ENCODE results near the gene NACC1. TPM values are rescaled to one million over a fixed set of nuclear protein-coding genes. Genes with fewer than 3 reads are reported as not detected.
"Not testable (repeated sequence)": the region's sequence is repeated elsewhere in the genome, so short reads cannot be mapped to it uniquely, and the experiment has no call there.

NACC1 gene
- total and polyA plus RNA-seq, 2 experiments from 2014 or later: 12.4 to 260 TPM

DNA sequence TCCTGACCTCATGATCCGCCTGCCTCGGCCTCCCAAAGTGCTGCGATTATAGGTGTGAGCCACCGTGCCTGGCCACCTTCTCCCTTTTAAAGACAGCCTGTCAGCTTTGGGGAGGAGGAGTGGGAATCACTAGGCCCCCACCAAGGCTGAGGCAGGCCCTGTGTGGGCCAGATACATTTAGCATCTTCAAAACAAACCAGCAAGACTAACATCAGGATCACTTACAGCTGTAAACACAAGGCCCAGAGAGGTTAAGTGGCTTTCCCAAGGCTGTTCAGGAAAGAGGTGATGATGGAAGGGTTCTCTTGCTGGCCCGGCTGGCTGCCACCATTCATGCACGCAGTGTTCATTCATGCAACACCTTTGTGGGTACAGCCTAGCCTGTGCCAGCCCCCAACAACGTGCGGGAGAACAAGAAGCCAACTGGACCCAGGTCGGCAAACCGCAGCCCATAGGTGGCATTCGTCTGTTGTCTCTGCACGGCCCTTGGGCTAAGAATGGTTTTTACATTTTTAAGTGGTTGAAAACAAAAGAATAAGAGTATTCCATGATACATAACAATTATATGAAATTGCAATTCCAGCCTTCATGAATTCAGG, 55.2 kb downstream of the NACC1 start:
- Mint-ChIP-seq H3K4me3 (no peak overlapping the region), H3K27ac (no peak overlapping the region), H3K27me3 (ENCODE audit: insufficient read depth, low read depth, poor library complexity) (peaks cover 5% of the 10 kb centered on the region), H3K4me1 (peaks cover 18% of the 10 kb centered on the region), H3K36me3 (ENCODE audit: low read depth) (peaks cover 16% of the 10 kb centered on the region), H3K9me3 (no peaks in the 10 kb centered on the region)
- Histone ChIP-seq H3K4me1 (ENCODE audit: insufficient read depth) (peaks cover 14% of the 10 kb centered on the region), H3K27ac (ENCODE audit: low read depth) (no peak overlapping the region), H3K36me3 (ENCODE audit: insufficient read depth) (no peaks in the 10 kb centered on the region), H4K20me1 (replicated peaks; ENCODE audit: insufficient read depth) (no peaks in the 10 kb centered on the region), H3K4me3 (no peak overlapping the region), H3K4me2 (no peak overlapping the region), H3F3A (replicated peaks; ENCODE audit: low read depth) (0 out of 2 replicates have a peak, but pooled peaks cover 1% of the 10 kb centered on the region), H3K79me2 (replicated peaks; ENCODE audit: insufficient read depth) (peaks cover 10% of the 10 kb centered on the region), H3K9me2 (ENCODE audit: insufficient read depth) (no peaks in the 10 kb centered on the region), H3K27me3 (ENCODE audit: insufficient read depth) (no peaks in the 10 kb centered on the region), H2AFZ (no peak overlapping the region)
- ATAC-seq (no peak), DNase-seq (ENCODE audit: low spot score) (no peak)
- TF ChIP-seq STAT1 (IDR thresholded peaks at IDR 0.05; ENCODE audit: unreplicated experiment): no peak
- no peak for TF ChIP-seq ZNF331 (CRISPR knock-in tag; IDR thresholded peaks at IDR 0.05; ENCODE audit: low read depth)
- TF ChIP-seq, protein P1, sequence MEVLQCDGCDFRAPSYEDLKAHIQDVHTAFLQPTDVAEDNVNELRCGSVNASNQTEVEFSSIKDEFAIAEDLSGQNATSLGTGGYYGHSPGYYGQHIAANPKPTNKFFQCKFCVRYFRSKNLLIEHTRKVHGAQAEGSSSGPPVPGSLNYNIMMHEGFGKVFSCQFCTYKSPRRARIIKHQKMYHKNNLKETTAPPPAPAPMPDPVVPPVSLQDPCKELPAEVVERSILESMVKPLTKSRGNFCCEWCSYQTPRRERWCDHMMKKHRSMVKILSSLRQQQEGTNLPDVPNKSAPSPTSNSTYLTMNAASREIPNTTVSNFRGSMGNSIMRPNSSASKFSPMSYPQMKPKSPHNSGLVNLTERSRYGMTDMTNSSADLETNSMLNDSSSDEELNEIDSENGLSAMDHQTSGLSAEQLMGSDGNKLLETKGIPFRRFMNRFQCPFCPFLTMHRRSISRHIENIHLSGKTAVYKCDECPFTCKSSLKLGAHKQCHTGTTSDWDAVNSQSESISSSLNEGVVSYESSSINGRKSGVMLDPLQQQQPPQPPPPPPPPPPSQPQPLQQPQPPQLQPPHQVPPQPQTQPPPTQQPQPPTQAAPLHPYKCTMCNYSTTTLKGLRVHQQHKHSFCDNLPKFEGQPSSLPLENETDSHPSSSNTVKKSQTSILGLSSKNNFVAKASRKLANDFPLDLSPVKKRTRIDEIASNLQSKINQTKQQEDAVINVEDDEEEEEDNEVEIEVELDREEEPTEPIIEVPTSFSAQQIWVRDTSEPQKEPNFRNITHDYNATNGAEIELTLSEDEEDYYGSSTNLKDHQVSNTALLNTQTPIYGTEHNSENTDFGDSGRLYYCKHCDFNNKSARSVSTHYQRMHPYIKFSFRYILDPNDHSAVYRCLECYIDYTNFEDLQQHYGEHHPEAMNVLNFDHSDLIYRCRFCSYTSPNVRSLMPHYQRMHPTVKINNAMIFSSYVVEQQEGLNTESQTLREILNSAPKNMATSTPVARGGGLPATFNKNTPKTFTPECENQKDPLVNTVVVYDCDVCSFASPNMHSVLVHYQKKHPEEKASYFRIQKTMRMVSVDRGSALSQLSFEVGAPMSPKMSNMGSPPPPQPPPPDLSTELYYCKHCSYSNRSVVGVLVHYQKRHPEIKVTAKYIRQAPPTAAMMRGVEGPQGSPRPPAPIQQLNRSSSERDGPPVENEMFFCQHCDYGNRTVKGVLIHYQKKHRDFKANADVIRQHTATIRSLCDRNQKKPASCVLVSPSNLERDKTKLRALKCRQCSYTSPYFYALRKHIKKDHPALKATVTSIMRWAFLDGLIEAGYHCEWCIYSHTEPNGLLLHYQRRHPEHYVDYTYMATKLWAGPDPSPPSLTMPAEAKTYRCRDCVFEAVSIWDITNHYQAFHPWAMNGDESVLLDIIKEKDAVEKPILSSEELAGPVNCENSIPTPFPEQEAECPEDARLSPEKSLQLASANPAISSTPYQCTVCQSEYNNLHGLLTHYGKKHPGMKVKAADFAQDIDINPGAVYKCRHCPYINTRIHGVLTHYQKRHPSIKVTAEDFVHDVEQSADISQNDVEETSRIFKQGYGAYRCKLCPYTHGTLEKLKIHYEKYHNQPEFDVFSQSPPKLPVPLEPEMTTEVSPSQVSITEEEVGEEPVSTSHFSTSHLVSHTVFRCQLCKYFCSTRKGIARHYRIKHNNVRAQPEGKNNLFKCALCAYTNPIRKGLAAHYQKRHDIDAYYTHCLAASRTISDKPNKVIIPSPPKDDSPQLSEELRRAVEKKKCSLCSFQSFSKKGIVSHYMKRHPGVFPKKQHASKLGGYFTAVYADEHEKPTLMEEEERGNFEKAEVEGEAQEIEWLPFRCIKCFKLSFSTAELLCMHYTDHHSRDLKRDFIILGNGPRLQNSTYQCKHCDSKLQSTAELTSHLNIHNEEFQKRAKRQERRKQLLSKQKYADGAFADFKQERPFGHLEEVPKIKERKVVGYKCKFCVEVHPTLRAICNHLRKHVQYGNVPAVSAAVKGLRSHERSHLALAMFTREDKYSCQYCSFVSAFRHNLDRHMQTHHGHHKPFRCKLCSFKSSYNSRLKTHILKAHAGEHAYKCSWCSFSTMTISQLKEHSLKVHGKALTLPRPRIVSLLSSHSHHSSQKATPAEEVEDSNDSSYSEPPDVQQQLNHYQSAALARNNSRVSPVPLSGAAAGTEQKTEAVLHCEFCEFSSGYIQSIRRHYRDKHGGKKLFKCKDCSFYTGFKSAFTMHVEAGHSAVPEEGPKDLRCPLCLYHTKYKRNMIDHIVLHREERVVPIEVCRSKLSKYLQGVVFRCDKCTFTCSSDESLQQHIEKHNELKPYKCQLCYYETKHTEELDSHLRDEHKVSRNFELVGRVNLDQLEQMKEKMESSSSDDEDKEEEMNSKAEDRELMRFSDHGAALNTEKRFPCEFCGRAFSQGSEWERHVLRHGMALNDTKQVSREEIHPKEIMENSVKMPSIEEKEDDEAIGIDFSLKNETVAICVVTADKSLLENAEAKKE (CRISPR knock-in tag; IDR thresholded peaks at IDR 0.05): no peak
- TF ChIP-seq NANOG (IDR thresholded peaks at IDR 0.05; ENCODE audit: borderline replicate concordance): no peak

DNA sequence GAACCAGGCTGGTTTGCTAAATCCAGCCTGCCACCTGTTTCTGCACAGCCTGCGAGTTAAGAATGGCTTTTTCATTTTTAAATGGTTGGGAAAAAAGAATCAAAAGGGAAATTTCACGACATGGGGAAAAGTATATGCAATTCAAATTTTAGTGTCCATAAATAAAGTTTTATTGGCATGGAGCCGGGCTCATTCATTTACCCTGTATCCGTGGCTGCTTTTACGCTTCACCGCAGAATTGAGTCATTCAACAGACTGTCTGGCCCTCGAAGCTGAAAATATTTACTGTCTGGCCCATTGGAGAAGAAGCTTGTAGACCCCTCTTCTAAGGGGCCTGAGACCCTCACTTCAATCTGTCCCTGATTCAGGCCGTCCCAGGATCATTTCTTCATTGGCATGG, 58.3 kb downstream of the NACC1 start:
- Histone ChIP-seq H3K27me3 (ENCODE audit: insufficient read depth) (no peaks in the 10 kb centered on the region), H3K4me1 (ENCODE audit: insufficient read depth) (no peaks in the 10 kb centered on the region), H3K4me2 (no peak overlapping the region), H3K36me3 (ENCODE audit: insufficient read depth) (no peaks in the 10 kb centered on the region), H3K27ac (ENCODE audit: low read depth) (no peak overlapping the region), H2AFZ (no peak overlapping the region), H3K79me2 (replicated peaks; ENCODE audit: insufficient read depth) (no peaks in the 10 kb centered on the region), H4K20me1 (replicated peaks; ENCODE audit: insufficient read depth) (no peaks in the 10 kb centered on the region), H3K9me2 (ENCODE audit: insufficient read depth) (no peaks in the 10 kb centered on the region), H3F3A (replicated peaks; ENCODE audit: low read depth) (no peaks in the 10 kb centered on the region), H3K4me3 (no peak overlapping the region)
- TF ChIP-seq, protein P2, sequence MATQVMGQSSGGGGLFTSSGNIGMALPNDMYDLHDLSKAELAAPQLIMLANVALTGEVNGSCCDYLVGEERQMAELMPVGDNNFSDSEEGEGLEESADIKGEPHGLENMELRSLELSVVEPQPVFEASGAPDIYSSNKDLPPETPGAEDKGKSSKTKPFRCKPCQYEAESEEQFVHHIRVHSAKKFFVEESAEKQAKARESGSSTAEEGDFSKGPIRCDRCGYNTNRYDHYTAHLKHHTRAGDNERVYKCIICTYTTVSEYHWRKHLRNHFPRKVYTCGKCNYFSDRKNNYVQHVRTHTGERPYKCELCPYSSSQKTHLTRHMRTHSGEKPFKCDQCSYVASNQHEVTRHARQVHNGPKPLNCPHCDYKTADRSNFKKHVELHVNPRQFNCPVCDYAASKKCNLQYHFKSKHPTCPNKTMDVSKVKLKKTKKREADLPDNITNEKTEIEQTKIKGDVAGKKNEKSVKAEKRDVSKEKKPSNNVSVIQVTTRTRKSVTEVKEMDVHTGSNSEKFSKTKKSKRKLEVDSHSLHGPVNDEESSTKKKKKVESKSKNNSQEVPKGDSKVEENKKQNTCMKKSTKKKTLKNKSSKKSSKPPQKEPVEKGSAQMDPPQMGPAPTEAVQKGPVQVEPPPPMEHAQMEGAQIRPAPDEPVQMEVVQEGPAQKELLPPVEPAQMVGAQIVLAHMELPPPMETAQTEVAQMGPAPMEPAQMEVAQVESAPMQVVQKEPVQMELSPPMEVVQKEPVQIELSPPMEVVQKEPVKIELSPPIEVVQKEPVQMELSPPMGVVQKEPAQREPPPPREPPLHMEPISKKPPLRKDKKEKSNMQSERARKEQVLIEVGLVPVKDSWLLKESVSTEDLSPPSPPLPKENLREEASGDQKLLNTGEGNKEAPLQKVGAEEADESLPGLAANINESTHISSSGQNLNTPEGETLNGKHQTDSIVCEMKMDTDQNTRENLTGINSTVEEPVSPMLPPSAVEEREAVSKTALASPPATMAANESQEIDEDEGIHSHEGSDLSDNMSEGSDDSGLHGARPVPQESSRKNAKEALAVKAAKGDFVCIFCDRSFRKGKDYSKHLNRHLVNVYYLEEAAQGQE (IDR thresholded peaks at IDR 0.05; ENCODE audit: unreplicated experiment): no peak
- TF ChIP-seq ZNF114 (CRISPR knock-in tag; IDR thresholded peaks at IDR 0.05): no peak
- TF ChIP-seq EZH2phosphoT487 (IDR thresholded peaks at IDR 0.05; ENCODE audit: unreplicated experiment): no peak
- no peak overlapping the region for H3K27ac Mint-ChIP-seq
- no peaks in the 10 kb centered on the region for H3K9me3 Mint-ChIP-seq
- DNase-seq (ENCODE audit: low spot score): no peak
- peaks cover 11% of the 10 kb centered on the region for H3K27me3 Mint-ChIP-seq (ENCODE audit: insufficient read depth, low read depth, poor library complexity)
- H3K36me3 Mint-ChIP-seq (ENCODE audit: low read depth): peaks cover 2% of the 10 kb centered on the region; the same call in 1 of the 3 replicates
- H3K4me3 Mint-ChIP-seq: no peak overlapping the region
- H3K4me1 Mint-ChIP-seq: peaks cover 11% of the 10 kb centered on the region; the same call in 2 of the 3 replicates
- no peak for ATAC-seq

DNA sequence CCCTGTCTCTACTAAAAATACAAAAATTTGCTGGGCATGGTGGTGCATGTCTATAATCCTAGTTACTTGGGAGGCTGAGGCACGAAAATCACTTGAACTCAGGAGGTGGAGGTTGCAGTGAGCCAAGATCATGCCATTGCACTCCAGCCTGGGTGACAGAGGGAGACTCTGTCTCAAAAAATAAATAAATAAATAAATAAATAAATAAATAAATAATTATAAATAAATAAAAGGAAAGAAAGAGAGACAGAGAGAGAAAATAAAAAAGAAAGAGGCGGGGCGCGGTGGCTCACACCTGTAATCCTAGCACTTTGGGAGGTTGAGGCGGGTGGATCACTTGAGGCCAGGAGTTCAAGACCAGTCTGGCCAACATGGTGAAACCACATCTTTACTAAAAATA, 59.5 kb downstream of the NACC1 start:
- H3K27ac Mint-ChIP-seq; H3K9me2 ChIP-seq (ENCODE audit: insufficient read depth); H3K79me2 ChIP-seq (replicated peaks; ENCODE audit: insufficient read depth); DNase-seq (ENCODE audit: low spot score); H3K4me3 ChIP-seq; H3K27me3 ChIP-seq (ENCODE audit: insufficient read depth); H3K4me1 ChIP-seq (ENCODE audit: insufficient read depth); H3F3A ChIP-seq (replicated peaks; ENCODE audit: low read depth); H3K27ac ChIP-seq (ENCODE audit: low read depth); H3K36me3 ChIP-seq (ENCODE audit: insufficient read depth); H3K36me3 Mint-ChIP-seq (ENCODE audit: low read depth); H3K4me3 Mint-ChIP-seq; H2AFZ ChIP-seq; H4K20me1 ChIP-seq (replicated peaks; ENCODE audit: insufficient read depth); H3K4me1 Mint-ChIP-seq; H3K4me2 ChIP-seq; H3K9me3 Mint-ChIP-seq; ATAC-seq: not testable (repeated sequence)
- H3K27me3 Mint-ChIP-seq (ENCODE audit: insufficient read depth, low read depth, poor library complexity): peaks cover 11% of the 10 kb centered on the region

Measured in GM23338 (cell line).